HepG2 (cell line): ENCODE data around the gene RFXANK. TPM values are rescaled to one million over a fixed set of nuclear protein-coding genes. Genes with fewer than 3 reads are reported as not detected.

Experiments
- ATAC-seq: fragments of 200-7000 bp; cut with Tn5 transposase; 3 replicates; pipeline ENCODE4 v1.9.1; 2020; ENCODE audit warnings: mild to moderate bottlenecking, moderate library complexity
- BruUV-seq: library from RNA; stranded (reverse); fragments of 400-500 nt; replicated peaks from 2 replicates; lab custom pipeline; 2021; lab: Mats Ljungman, UMichigan
- CTCF ChIA-PET: fragments of 300-600 bp; formaldehyde crosslinking; extraction: SDS; loops from one replicate; lab custom pipeline; 2021; ENCODE audit warnings: low total read pairs, inconsistent platforms, low intra/inter-chr PET ratio; lab: Yijun Ruan, JAX
- POLR2A ChIA-PET: fragments of 350-600 bp; sonication (Branson Sonifier 250); formaldehyde crosslinking; loops from one replicate; lab custom pipeline; 2020; ENCODE audit warnings: antibody characterized with exemption, inconsistent platforms; lab: Yijun Ruan, JAX
- DNase-seq: peaks from one replicate; pipeline ENCODE4 v3.0.0-alpha.2; 2015; ENCODE audit warnings: low spot score
- FAIRE-seq: peaks from 3 replicates; lab custom pipeline; 2011; peaks lifted over from hg19 to GRCh38; lab: Jason Lieb, UNC
- H2AFZ ChIP-seq: one replicate; pipeline ENCODE4 v1.6.1; 2011; ENCODE audit warnings: low read length, inconsistent platforms
- H3K27ac ChIP-seq: fragments of 300-600 bp; 3 replicates; pipeline ENCODE4 v1.8.0; 2011; ENCODE audit warnings: mixed run types, mild to moderate bottlenecking, mixed read lengths, low read length, inconsistent platforms; ENCODE audit not compliant: insufficient read depth; ENCODE audit errors: extremely low read length
- H3K27me3 ChIP-seq, 2 experiments: fragments of 200-600 bp in 1 of 2; 2 replicates in 1 of 2; 3 replicates in 1 of 2; pipeline versions ENCODE4 v1.6.0 to v1.8.0; 2011; ENCODE audit warnings: low read length in 2 of 2, mild to moderate bottlenecking in 2 of 2, moderate library complexity in 2 of 2, inconsistent platforms in 1 of 2; ENCODE audit not compliant: insufficient read depth in 2 of 2, control insufficient read depth in 1 of 2
- H3K36me3 ChIP-seq, 2 experiments: fragments of 200-600 bp in 1 of 2; replicated peaks in 1 of 2; 2 replicates in 1 of 2; 3 replicates in 1 of 2; pipeline versions ENCODE4 v1.5.1 to v1.8.0; 2011; ENCODE audit warnings: low read length in 2 of 2, inconsistent platforms in 1 of 2; ENCODE audit not compliant: insufficient read depth in 2 of 2, control insufficient read depth in 1 of 2
- H3K4me1 ChIP-seq: 2 replicates; pipeline ENCODE4 v1.5.1; 2012; ENCODE audit warnings: low read length, inconsistent platforms; ENCODE audit not compliant: insufficient read depth
- H3K4me2 ChIP-seq: 2 replicates; pipeline ENCODE4 v1.6.0; 2011; ENCODE audit warnings: low read depth, low read length, inconsistent platforms
- H3K4me3 ChIP-seq, 3 experiments: fragments of 200-600 bp in 1 of 3; sonication (generic), shearing (Covaris generic) in 1 of 3; replicated peaks in 1 of 3; 2 replicates each; pipeline ENCODE4 v1.5.1; 2011 to 2016; ENCODE audit warnings: low read length in 3 of 3, inconsistent platforms in 2 of 3, low read depth in 2 of 3, mild to moderate bottlenecking in 2 of 3, control low read depth in 1 of 3, mixed read lengths in 1 of 3; ENCODE audit not compliant: insufficient read depth in 1 of 3
- H3K79me2 ChIP-seq: one replicate; pipeline ENCODE4 v1.6.1; 2011; ENCODE audit warnings: low read length, inconsistent platforms; ENCODE audit not compliant: insufficient read depth
- H3K9ac ChIP-seq: 2 replicates; pipeline ENCODE4 v1.6.0; 2011; ENCODE audit warnings: mild to moderate bottlenecking, low read depth, low read length, inconsistent platforms; ENCODE audit not compliant: insufficient read depth
- H3K9me3 ChIP-seq: 2 replicates; pipeline ENCODE4 v1.5.1; 2012; ENCODE audit warnings: mild to moderate bottlenecking, low read length
- H4K20me1 ChIP-seq: 2 replicates; pipeline ENCODE4 v1.6.0; 2011; ENCODE audit warnings: inconsistent platforms, mild to moderate bottlenecking, low read length, moderate library complexity; ENCODE audit not compliant: insufficient read depth
- NPAS2 ChIP-seq: sonication (generic); formaldehyde crosslinking; IDR thresholded peaks from 2 replicates; pipeline ENCODE4 v1.8.0; 2022; ENCODE audit warnings: mild to moderate bottlenecking, missing genetic modification reagents, borderline replicate concordance
- SNAI1 ChIP-seq: sonication (generic); formaldehyde crosslinking; IDR thresholded peaks from 2 replicates; pipeline ENCODE4 v1.5.0; 2020; ENCODE audit warnings: mild to moderate bottlenecking, missing genetic modification reagents, borderline replicate concordance
- WGBS: methylation state at CpG from one replicate; pipeline ENCODE4 v1.1.6; 2017; ENCODE audit warnings: low lambda C conversion rate; 5-methylcytosine and 5-hydroxymethylcytosine counted together
- in situ Hi-C: cut with HindIII; loops from 2 replicates; pipeline ENCODE4 v1.10.0; 2017; ENCODE audit warnings: low pct_unique_long_range_greater_than_20kb; ENCODE audit not compliant: extremely low pct_ligation_motif_present
- intact Hi-C: fragments of 100-400 bp; cut with micrococcal nuclease; formaldehyde crosslinking; loops from one replicate; pipeline ENCODE4 v1.10.0; 2022; ENCODE audit not compliant: unreplicated experiment
- polyA plus RNA-seq, 8 experiments: library from polyadenylated mRNA; depleted of rRNA in 3 of 8; stranded (reverse) in 7 of 8; unstranded in 1 of 8; fragments of >200 nt; fragmentation: Illumina TruSeq in 4 of 8; extraction: Trizol in 4 of 8; gene quantifications; 2 replicates each; pipeline versions ENCODE4 v1.2.1 to v1.2.3, GENCODE V29; 2011 to 2016; ENCODE audit warnings: low read depth in 4 of 8, missing spikeins in 1 of 8, mixed read lengths in 1 of 8; ENCODE audit not compliant: insufficient read depth in 1 of 8
- total RNA-seq, 5 experiments: library from RNA; depleted of rRNA; stranded (reverse); fragments of >200 nt; fragmentation: Illumina TruSeq; extraction: Trizol; gene quantifications; 2 replicates each; pipeline ENCODE4 v1.2.3, GENCODE V29; 2016; ENCODE audit warnings: low read depth in 1 of 5

RFXANK gene
- total and polyA plus RNA-seq, 2 of the 13 experiments (the other 11 are each of a cell fraction or from before 2014, with no cell fraction given) = 49.9 to 80.7 TPM

DNA sequence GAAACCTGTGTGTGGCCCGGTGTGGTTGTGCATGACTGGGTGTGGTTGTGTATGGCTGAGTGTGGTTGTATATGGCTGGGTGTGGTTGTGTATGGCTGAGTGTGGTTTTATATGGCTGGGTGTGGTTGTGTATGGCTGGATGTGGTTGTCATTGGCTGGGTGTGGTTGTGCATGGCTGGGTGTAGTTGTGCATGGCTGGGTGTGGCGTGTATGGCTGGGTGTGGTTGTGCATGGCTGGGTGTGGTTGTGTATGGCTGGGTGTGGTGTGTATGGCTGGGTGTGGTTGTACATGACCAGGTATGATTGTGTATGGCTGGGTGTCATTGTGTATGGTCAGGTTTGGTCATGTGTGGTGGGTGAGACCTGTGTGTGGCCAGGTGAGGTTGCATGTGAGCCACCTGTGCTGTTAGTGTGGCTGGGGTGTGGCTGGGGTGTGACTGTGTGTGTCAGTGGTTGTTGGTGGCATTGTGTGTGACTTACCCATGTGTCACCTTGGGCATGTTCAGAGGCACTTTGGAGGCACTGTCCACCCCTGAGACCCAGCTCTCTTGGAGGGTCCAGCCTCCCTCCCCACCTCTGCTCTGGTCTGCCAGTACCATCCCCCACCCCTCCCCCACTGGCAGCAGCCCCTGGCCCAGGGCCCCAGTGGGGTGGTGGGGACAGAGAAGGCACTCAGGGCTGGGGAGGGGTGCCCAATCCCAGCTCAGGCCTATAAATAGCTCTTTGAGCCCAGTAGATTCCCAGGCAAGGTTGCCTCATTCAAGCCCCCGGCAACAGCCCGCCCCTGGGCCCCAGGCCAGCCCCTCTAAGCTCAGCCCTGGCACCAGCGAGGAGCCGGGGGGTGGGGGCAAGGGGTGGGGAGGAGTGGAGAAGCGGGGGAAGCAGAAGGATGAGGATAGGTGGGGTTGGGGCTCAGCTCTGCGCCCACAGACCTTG, 15.8 kb downstream of the RFXANK start:
- H3K9me3 ChIP-seq = no peaks in the 10 kb centered on the region
- WGBS = 26% methylated on average over 8 of the region's 8 CpGs
- TF ChIP-seq SNAI1 = no peak
- TF ChIP-seq, all 625 proteins: peak for 0
- H3K9ac ChIP-seq = no peak overlapping the region
- DNase-seq (no peak), FAIRE-seq (no peak), ATAC-seq (no peak)
- POLR2A ChIA-PET = no interaction called here
- H4K20me1 ChIP-seq = no peaks in the 10 kb centered on the region
- H2AFZ ChIP-seq = no peak overlapping the region
- H3K4me1 ChIP-seq = no peaks in the 10 kb centered on the region
- no peaks in the 10 kb centered on the region for H3K36me3 ChIP-seq
- H3K4me2 ChIP-seq = no peak overlapping the region
- no peak overlapping the region for H3K27ac ChIP-seq
- H3K27me3 ChIP-seq = peaks cover 5 to 23% of the 10 kb centered on the region in 2 experiments; a peak in 3 of 5 replicates
- H3K4me3 ChIP-seq = no peak overlapping the region
- H3K79me2 ChIP-seq = peaks cover 3% of the 10 kb centered on the region
- in situ Hi-C loops = no loop called here
- BruUV-seq = no TSS peak
- intact Hi-C loops = no loop called here
- CTCF ChIA-PET = no interaction called here

DNA sequence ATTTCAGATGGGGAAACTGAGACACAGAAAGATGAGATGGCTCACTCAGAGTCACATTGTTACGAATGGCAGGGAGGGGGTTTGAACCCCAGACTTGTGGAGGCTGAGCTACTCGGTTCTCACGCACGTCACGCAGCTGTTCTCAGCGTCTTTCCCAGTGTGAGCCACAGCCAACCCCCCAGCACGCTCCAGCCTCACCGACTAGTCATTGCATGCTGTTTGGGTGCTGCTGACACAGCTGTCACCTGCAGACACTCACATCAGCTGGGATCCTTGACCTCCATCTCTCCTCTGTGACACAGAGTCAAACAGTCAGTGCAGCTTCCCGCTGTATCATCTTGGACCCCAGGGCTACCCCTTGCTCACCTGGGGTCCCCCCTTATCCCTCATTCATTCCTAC, 17.3 kb downstream of the RFXANK start:
- in situ Hi-C loops (no loop called here), intact Hi-C loops (no loop called here)
- Histone ChIP-seq H2AFZ (no peak overlapping the region), H3K4me3 (no peak overlapping the region), H3K4me1 (no peaks in the 10 kb centered on the region), H3K27me3 (peaks cover 4 to 30% of the 10 kb centered on the region in 2 experiments; a peak in 3 of 5 replicates), H3K36me3 (no peaks in the 10 kb centered on the region), H4K20me1 (no peaks in the 10 kb centered on the region), H3K4me2 (no peak overlapping the region), H3K79me2 (no peaks in the 10 kb centered on the region), H3K9ac (no peak overlapping the region), H3K9me3 (no peaks in the 10 kb centered on the region), H3K27ac (no peak overlapping the region)
- POLR2A ChIA-PET = no interaction called here
- 9% methylated on average over 9 of the region's 9 CpGs for WGBS
- BruUV-seq = no TSS peak
- CTCF ChIA-PET = no interaction called here
- DNase-seq (no peak), ATAC-seq (no peak), FAIRE-seq (no peak)
- no peak for TF ChIP-seq NPAS2 (CRISPR knock-in tag)
